ENCODE data around the gene TRAK1. TPM values are rescaled to one million over a fixed set of nuclear protein-coding genes. Genes with fewer than 3 reads are reported as not detected.

Gene TRAK1
- total and polyA plus RNA-seq, 8 donors: 28.2 to 50.3 (median 31.0) TPM

DNA sequence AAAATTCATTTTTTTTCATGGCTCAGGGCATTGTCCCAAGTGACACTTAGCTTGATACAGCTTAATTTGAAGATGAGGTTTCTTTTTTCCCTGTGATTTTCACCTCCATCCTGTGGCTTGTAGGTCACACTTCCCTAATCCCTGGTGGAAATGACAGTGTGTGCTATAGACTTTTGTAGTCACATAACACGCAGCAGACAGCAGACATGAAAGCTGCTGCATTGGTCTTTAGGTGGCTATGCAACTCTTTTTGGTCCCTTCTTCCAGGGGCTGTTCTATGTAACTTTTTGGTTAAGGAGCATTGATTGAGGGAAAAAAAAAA lies 38.8 kb downstream of the TRAK1 start:
- no peaks in the 10 kb centered on the region for H3K4me1 ChIP-seq
- H3K27ac ChIP-seq: peak overlapping the region; percentile 1 to 27
- intact Hi-C loops (cut with DNase I): no loop called here
- DNase-seq (no peak), ATAC-seq (no peak)
- no peaks in the 10 kb centered on the region for H3K9me3 ChIP-seq
- H3K27me3 ChIP-seq: no peaks in the 10 kb centered on the region
- no peak overlapping the region for H3K4me3 ChIP-seq
- TF ChIP-seq, protein P1, sequence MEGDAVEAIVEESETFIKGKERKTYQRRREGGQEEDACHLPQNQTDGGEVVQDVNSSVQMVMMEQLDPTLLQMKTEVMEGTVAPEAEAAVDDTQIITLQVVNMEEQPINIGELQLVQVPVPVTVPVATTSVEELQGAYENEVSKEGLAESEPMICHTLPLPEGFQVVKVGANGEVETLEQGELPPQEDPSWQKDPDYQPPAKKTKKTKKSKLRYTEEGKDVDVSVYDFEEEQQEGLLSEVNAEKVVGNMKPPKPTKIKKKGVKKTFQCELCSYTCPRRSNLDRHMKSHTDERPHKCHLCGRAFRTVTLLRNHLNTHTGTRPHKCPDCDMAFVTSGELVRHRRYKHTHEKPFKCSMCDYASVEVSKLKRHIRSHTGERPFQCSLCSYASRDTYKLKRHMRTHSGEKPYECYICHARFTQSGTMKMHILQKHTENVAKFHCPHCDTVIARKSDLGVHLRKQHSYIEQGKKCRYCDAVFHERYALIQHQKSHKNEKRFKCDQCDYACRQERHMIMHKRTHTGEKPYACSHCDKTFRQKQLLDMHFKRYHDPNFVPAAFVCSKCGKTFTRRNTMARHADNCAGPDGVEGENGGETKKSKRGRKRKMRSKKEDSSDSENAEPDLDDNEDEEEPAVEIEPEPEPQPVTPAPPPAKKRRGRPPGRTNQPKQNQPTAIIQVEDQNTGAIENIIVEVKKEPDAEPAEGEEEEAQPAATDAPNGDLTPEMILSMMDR (IDR thresholded peaks at IDR 0.05): no peak
- H3K36me3 ChIP-seq: peaks cover 0 to 15% of the 10 kb centered on the region in 2 donors

DNA sequence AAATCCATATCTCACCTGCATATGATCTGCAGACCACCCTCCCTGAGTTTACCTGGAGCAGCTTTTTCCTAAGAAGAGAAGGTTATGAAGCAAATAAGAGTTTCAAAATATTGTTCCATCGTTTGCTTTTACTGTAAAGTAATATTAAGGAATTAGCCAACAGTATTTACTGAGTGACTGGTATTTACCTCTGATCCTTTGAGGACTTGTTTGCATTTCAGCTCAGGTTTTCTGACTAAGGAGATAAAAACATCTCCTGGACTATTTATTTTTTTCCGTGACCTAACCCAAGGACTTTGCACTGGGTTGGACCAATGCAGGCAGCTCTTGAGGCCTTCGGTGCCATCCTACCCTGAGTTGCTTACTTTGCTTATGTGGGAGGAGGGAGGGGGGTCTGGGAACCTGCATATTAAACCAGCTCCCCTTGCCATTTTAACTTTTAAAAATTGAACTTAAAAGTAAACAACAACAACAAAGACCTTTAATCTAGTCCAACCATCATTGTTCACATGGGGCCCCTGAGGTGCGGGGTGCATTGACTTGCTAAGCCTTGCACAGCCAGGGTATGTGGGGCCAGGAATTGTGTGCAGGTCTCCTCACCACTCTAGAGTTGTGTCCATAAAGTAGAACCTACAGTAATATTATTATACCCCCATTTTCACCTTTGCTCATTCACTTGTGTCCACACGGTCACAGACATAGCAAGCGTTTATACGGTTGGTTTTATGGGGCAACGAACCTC lies 39.3 kb downstream of the TRAK1 start:
- peaks cover 0 to 10% of the 10 kb centered on the region in 2 donors for H3K36me3 ChIP-seq
- H3K27me3 ChIP-seq: no peaks in the 10 kb centered on the region
- TF ChIP-seq, protein P1 (IDR thresholded peaks at IDR 0.05): no peak
- DNase-seq (no peak), ATAC-seq (peak; percentile 84)
- H3K27ac ChIP-seq: peak overlapping the region; percentile 1 to 27
- intact Hi-C loops (cut with DNase I): no loop called here
- no peaks in the 10 kb centered on the region for H3K4me1 ChIP-seq
- no peaks in the 10 kb centered on the region for H3K9me3 ChIP-seq
- H3K4me3 ChIP-seq: no peak overlapping the region

DNA sequence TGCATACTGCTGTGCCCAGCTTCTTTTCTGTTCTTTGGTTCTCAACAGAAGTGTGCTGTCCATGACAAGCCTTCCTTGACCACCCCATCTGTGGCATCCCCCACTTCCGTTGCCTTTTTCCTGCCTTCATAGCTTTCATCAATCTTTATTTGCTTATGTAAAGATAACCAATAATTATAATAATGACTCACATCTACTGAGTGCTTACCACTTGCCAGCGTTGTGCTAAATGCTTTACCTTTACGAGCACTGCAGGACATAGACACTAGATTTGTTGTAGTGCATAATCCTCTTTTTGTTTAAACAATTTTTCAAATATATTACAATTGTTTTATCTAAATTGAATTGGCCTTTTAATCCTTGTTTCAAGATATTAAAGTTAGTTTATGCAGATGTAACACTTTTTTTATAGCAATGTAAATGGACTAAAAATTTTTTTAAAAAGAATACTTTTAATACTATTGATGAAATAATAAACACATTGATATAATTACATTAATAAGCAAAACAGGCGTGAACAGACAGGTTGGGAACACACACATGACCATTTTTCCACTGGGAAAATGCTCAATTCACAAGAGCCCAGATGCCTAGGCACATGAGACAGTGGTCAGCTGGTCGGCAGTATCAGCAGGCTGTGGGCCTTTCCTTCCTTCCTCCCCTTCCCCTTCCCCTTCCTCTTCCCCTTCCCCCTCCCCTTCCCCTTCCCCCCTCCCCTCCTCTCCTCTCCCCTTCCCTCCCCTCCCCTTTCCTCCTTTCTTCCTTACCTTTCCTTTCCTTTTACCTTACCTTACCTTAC lies 42.5 kb downstream of the TRAK1 start:
- TF ChIP-seq, protein P1 (IDR thresholded peaks at IDR 0.05): no peak
- Histone ChIP-seq H3K36me3 (no peaks in the 10 kb centered on the region), H3K4me3 (no peak overlapping the region), H3K9me3 (no peaks in the 10 kb centered on the region), H3K27me3 (no peaks in the 10 kb centered on the region), H3K27ac (no peak overlapping the region), H3K4me1 (no peaks in the 10 kb centered on the region)
- intact Hi-C loops (cut with DNase I): no loop called here
- no peak for ATAC-seq
- no peak for DNase-seq

DNA sequence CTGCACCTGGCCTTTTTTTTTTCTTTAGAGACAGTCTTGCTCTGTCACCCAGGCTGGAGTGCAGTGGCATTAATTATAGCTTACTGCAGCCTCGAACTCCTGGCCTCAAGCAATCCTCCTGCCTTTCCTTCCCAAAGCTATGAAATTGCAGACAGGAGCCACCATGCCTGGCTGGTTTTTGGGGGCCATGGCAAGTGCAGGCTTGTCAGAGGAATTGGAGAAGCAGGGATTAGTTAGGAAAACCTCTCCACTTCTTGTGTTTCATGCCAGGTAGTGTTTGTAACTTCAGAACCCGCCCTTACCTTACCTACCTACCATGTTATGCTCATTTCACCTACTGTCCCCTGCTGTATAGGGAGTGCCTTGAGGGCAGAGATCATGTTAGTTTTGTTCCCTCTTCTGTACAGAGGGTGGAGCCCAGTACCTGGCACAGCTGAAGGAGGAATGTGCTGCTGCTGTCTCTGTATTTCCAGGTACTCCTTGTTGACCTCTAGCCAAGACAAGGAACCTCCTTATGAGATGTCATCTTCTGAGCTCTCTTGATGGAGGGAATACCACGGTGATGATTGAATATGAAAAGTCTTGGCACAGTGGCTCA lies 43.8 kb downstream of the TRAK1 start:
- intact Hi-C loops (cut with DNase I): no loop called here
- Histone ChIP-seq H3K36me3 (no peaks in the 10 kb centered on the region), H3K4me3 (no peak overlapping the region), H3K4me1 (no peaks in the 10 kb centered on the region), H3K9me3 (no peaks in the 10 kb centered on the region), H3K27ac (no peak overlapping the region), H3K27me3 (no peaks in the 10 kb centered on the region)
- DNase-seq: no peak
- TF ChIP-seq, protein P1 (IDR thresholded peaks at IDR 0.05): no peak
- peak; percentile 80 for ATAC-seq

Measured in left lung (tissue), 10 donors.